GM18868 (cell line): ENCODE data around the gene MCHR1.
"Not testable (repeated sequence)": the region's sequence is repeated elsewhere in the genome, so short reads cannot be mapped to it uniquely, and the experiment has no call there.

Experiments
- ATAC-seq: cut with Tn5 transposase; IDR thresholded peaks from one replicate; pipeline ENCODE4 v1.9.1; 2021; ENCODE audit warnings: mild to moderate bottlenecking, moderate library complexity; ENCODE audit not compliant: unreplicated experiment

Gene MCHR1

DNA sequence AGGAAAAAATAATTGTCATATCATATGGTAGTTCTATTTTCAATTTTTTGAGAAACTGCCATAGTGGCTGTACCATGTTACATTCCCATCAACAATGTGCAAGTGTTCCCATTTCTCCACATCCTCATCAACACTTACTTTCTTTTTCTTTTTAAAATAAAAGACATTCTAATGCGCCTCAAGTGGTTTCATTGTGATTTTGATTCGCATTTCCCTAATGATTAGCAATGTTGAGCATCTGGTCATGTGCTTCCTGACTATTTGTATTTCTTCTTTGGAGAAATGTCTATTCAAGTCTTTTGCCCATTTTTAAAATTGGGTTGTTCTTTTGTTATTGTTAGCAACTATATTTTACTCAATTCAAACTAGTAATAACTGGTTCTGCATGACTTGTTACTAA is 8.4 kb downstream of the MCHR1 start:
- no peak for ATAC-seq

DNA sequence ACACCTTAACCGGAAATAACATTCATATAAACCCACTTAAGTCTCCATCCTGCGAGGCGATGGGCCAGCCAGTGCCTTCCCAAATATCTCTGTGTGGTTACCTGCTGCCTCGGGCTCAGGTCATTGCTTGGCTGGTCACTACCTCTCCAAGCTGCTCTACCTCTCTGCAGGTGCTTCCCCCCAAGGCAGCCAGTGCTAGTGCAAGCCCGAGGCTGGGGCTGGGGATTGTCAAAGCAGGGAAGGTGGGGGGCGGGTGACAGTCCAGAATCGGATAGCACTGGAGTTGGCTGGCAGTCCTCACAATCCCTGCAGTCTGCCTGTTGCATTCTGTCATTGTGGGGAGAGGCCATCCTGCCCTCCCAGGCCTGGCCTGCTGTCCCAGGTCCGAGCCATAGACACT is 11.1 kb downstream of the MCHR1 start:
- ATAC-seq = no peak

DNA sequence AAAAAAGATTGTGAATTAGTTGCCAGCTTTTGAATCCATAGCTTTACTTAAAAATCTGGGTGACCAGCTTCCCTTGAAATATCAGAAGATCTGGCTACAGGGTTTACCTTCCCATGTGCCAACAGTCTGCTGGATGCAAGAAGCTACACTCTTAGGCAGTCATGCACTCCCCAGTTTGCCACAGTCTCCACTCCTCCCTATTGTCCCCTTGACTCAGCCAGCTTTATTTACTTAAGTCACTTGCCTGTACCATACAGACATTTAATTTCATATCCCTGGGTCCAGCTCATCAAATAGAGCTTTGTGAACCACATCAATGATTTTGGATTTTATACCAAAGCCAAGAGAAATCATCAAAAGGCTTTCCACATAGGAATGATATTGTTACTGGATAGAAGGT is 12.2 kb downstream of the MCHR1 start:
- ATAC-seq = no peak

DNA sequence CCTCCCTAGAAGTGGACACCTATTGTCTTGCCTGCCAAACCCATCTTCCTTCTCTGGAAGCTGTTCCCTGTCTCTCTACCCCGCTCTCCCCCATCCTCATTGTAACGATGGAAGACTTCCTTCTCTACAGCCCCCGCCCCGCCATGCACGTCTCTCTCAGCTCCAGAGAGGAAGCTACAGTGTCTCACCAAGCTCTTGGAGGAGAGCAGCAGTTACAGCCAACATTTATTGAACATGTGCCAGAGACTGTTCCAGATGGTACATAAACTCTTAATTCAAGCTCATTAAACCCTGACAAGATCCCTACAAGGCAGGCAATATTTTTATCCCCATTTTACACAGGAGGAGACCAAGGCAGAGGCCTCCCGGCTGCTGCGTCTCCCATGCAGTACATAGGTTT is 15.1 kb downstream of the MCHR1 start:
- no peak for ATAC-seq

DNA sequence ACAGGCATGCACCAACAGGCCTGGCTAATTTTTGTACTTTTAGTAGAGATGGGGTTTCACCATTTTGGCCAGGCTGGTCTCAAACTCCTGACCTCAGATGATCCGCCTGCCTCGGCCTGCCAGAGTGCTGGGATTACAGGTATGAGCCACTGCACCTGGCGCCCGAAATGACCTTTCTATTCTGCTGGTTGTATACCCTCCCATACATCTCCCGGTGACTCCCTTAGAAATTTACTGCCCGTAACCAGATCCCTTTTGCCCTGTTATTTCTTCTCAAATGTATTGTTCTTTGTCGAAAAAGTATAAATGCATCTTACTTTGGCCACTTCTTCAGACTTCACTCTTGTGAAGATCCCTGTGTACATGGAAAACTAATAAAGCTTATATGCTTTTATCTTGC is 22.0 kb downstream of the MCHR1 start:
- ATAC-seq = no peak

DNA sequence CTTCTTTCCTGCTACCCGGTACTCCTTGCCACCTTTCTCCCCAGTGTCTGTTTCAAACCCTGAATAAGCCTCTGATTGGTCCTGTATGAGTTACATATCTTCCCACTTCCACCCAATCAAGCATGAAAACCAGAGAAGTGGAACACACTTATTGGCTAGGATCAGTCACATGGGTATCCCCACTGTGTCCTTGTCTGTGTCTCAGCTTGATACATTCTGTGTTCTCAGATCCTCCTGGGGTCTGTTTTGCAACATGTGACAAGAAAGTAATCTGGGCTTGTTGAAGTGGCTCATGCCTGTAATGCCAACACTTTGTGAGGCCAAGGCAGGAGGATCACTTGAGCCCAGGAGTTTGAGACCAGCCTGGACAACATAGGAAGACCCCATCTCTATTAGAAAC is 23.9 kb downstream of the MCHR1 start:
- ATAC-seq = no peak

DNA sequence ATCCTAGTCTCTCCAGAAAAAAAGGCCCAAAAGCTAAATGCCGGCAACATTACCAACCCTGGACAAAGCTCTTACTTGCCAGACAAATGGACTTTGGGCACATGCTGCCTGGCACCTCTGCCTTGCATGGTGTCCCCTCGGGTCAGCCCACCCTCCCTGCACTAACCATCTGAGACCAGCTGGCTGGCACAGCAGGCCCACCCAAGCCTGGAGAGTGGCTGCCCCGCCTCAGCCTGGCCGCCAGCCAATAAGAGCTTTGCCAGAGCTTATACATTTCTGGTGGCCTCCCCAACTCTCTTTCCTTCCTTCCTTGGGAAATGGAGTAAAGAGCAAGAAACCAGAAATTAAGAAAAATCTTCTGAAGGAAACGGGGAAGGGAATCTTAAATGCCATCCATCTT is 24.5 kb downstream of the MCHR1 start:
- no peak for ATAC-seq

DNA sequence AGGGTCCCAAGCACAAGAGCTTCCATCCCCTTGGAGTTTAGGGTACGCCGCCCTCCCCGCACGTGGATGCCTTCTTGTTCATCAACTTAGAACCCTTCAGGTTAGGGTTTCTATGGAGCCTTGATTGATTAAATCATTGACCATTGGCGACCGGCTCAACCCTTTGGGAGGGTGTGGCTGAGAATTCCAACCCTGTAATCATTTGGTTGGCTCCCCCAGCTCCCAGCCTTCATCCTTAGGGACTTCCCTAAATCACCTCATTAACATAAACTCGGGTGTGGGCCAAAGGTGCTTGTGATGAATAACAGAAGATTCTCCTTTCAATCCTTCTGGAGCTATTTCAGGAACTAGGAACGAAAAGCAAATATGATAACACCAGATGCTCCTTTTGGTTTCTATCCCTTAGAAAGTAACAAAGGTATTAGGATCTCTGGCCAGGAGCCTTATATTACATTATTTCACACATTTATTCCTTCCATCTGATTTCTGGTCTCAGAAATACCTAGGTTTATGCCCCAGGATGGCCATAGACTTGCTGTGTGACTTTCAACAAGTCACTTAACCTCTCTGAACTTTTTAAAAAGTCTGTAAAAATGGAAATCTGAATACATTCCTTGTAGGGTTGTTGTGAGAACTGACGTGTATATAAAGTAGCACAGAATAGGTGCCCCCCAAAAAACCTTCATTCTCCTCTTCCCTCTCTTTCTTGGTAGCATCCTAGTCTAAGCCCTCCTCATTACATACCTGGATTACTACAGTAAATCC is 26.8 kb downstream of the MCHR1 start:
- ATAC-seq = no peak

DNA sequence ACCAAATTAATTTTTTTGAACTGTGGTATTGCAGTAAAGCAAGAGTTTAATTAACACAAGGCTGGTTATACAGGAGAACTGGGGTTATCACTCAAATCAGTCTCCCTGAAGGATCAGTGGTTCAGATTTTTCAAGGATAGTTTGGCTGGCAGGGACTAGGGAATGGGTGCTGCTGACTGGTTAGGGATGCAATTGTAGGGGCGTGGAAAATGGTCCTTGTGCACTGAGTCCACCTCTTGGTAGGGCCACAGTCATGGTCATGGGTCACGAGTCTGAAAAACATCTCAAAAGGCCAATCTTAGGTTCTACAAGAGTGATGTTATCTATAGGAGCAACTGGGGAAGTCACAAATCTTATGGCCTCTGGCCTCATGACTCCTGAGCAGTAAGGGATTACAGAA is 27.9 kb downstream of the MCHR1 start:
- ATAC-seq = no peak

DNA sequence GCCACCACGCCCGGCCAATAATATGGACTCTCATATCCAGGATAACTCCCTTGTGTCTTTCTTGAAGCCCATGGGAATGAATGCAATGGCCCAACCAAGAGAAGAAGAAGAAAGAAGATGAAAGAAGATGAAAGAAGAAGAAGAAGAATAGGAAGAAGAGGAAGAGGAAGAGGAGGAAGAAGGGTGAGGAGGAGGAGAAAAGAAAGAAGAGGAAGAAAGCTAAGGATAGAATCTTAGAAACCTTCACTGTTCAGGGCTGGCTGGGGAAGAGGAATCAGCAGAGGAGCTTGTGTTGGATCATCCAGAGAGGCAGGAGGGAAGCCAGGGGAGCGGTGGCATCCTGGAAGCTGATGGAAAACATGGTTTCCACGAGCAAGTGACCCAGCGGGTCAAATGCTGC is 28.9 kb downstream of the MCHR1 start:
- ATAC-seq = no peak

DNA sequence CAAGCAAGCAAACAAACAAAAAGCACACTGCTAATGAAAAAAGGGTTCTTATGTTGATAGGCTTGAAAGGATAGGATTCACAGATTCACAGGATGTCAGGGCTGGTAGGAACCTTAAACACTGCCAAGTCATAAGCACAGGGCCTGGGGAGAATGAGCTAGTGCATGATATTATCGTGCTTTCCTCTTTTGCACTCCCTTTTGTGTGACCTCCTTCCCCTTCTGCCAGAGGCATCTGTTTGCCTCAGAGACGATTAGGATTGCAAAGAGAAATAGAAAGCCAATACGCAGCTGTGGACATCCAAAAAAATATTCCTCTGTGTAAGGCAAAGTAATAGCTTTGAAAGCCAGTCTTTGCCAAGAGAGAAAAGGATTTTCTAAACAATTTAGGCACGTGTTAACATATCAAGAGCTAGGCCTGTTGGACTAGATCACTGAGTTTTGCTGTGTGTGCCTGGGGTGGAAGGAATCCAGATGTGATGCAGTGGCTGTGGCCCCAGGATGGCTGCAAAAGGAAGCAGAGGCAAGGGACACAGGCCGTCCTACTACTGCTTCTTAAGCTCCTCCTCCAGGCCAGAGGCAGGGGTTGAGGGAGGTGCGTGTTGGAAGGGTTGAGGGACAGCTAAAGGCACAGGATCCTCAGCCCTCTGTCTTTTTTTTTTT is 30.6 kb downstream of the MCHR1 start:
- ATAC-seq = no peak

DNA sequence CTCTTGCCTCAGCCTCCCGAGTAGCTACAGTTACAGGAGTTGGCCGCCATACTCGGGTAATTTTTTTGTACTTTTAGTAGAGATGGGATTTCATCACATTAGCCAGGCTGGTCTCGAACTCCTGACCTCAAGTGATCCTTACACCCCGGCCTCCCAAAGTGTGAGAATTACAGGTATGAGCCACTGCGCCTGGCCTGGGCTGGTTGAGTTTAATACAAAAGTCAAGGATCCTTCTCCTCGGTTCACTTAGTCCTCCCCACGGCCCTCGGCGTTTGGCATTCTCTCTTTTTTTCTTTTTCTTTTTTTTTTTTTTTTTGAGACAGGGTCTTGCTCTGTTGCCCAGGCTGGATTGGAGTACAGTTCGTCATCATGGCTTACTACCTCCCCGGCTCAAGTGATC is 33.0 kb downstream of the MCHR1 start:
- ATAC-seq = no peak

DNA sequence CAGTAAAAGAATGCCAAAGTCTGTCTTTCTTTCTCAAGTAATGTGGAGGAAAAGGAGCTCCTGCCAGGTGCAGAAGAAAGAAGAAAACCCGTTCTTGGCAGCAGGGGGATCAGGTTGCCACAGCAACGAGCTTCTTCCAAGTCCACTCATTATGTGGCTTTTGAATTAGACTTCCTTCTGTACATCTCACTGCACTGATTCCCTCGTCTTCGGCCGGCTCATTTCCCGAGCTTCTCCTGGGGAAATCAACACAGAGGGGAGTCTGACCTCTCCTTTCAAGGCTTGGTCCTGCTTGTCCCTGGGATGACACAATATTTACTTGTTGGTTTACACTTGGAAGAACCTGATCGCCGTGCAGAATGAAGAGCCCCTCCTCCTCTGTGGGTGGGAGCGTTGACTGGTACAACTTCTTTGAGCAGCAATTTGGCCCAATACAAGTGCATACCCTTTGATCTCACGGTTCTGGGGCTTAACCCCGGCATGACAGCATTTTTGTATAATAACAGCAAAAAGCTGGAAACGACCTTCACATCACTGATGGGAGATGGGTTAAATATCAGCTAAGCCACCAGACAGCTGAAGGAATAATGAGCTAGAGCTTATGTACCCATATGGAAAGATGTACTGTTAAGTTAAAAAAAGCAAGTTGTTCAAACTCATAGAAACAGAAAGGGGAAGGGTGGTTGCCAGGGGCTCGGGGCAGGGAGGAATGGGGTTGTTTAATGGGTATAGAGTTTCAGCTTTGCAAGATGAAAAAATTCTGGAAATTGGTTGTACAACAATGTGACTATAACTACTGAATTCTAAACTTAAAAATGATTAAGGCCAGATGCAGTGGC is 35.4 kb downstream of the MCHR1 start:
- no peak for ATAC-seq

DNA sequence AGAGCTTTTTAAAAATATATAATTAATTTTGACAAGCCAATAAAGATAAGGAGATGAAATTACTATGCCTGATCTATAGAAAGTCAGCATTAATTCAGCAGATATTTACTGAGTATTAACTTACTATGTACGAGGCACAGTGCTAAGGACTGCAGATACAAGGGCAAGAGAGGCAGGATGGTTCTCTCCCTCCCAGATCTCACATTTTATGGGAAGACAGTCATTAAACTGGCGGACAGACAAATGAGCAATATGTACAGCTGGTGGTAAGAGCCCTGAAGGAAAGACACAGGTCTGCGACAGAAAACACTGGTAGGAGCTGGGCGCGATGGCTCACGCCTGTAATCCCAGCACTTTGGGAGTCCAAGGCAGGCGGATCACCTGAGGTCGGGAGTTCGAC is 36.8 kb downstream of the MCHR1 start:
- ATAC-seq = no peak

DNA sequence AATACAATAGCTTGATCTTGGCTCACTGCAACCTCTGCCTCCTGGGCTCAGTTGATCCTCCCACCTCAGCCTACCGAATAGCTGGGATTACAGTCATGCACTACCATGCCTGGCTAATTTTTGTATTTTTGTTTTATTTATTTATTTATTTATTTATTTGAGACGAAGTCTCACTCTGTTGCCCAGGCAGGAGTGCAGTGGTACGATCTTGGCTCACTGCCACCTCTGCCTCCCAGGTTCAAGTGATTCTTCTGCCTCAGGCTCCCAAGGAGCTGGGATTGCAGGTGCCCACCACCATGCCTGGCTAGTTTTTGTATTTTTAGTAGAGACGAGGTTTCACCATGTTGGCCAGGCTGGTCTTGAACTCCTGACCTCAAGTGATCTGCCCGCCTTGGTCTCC is 38.4 kb downstream of the MCHR1 start:
- not testable (repeated sequence) for ATAC-seq

DNA sequence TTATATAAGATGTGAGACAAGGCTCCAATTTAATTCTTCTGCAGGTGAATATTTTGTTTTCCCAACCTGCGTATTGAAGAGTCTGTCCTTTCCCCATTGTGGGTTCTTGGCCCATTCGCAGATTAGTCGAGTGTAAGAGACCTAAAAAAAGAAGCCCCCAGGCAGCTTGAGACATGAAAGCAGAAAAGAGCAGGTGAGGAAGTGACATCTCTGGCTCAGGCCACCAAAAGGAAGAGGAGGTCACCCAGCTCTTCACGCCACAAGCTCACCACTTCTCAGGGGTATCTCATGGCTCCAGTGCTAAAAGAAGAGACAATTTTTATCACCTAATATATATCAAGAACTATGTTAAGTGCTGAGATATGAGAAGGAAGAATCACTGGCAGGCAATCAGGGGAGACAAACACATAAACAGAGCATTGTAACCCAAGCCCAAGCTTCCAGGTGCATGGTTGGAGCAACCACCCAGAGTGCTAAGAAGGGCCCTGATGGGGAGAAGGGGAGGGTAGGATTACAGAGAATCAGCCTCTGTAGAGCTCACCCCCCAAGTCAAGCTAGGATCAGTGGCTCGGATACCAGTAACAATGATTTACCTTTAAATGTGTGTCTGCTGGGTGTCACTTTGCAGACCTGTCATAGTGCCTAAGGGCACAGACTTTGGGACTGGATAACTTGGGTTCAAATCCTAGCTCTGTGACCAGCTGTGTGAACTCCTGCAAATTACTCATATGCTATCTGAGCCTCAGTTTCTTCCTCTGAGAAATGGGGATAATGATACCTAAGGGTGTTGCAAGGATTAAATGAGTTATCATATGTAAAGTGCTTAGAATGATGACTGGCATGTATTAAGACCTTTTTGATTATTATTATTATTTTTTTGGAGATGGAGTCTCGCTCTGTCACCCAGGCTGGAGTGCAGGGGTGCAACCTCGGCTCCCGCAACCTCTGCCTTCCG is 39.2 kb downstream of the MCHR1 start:
- no peak for ATAC-seq

DNA sequence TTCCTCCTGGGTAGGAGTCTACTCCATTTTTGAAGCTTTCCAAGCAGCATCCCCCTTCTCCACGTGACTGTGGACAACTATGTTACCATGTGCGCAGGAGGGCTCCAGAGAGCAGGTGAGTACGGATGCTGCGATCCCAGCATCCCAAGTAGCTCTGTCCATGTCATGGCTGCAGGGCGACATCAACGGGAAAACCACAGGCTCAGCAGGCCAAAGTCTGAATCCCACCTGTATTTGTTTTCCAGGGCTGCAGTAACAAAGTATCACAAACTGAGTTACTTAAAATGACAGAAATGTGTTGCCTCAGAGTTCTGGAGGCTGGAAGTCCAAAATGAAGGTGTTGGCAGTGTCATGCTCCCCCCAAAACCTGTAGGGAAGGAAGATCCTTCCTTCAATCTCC is 40.3 kb downstream of the MCHR1 start:
- no peak for ATAC-seq

DNA sequence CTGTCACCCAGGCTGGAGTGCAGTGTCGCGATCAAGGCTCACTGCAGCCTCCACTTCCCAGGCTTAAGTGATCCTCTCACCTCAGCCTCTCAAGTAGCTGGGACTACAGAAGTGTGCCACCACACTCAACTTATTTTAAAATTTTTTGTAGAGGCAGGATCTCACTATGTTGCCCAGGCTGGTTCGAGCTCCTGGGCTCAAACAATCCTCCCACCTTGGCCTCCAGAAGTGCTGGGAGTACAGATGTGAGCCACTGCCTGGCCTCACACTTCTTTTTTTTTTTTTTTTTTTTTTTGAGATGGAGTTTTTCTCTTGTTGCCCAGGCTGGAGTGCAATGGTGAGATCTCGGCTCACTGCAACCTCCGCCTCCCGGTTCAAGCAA is 40.9 kb downstream of the MCHR1 start:
- not testable (repeated sequence) for ATAC-seq

DNA sequence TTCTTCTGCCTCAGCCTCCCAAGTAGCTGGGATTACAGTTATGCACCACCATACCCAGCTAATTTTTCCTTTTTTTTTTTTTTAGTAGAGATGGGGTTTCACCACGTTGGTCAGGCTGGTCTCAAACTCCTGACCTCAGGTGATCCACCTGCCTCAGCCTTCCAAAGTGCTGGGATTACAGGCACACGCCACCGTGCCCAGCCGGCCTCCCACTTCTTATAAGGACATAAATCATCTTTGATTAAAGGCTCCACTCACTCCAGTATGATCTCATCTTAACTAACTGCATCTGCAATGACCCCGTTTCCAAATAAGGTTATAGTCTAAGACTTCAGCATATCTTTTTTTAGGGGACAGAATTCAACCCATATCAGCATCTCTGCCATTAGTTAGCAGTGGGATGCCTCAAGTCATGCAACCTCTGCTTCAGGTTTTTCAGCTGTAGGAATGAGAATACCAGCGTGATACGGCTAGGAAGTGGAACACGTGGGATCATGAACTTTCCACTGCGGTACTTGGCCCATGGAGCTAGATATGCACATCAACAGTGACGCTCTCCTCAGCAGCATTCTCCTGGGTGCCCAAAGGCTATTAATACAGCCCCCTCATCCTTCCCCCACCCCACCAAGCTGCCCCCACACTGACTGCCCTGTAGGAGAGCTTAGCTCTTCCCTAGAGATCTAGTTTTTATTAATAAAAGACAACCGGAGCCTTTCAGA is 41.4 kb downstream of the MCHR1 start:
- ATAC-seq = no peak

DNA sequence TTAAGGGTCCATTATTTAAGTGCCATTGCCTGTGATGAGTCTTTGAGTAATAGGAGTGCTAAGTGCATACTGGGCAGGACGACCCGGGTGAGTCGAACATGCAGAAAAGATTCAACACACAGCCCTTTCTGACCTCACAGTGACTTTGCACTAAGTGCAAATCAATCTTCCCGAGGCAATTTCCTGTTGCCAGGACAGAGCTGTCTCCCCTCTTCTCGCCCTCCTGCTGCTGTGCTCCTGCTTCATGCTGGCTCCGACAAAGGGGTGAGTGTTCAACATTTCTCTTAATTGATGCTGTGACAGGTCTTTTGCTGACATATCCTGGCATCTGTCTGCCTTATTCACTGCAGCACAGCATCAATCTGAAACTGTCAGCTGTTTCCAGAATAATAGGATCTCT is 42.0 kb downstream of the MCHR1 start:
- ATAC-seq = no peak
